DND-41 (cell line): ENCODE data around the gene EIF5B.

Experiments used
- ATAC-seq: fragments of 200-7000 bp; cut with Tn5 transposase; 3 replicates; pipeline ENCODE4 v1.9.1; 2021; ENCODE audit warnings: low read depth; ENCODE audit not compliant: insufficient read depth
- DNase-seq: peaks from one replicate; pipeline ENCODE4 v3.0.0-alpha.2; 2020
- H2AFZ ChIP-seq: 2 replicates; pipeline ENCODE4 v1.6.0; 2012; ENCODE audit warnings: low read depth, low read length
- H3K27ac ChIP-seq: 2 replicates; pipeline ENCODE4 v1.5.1; 2012; ENCODE audit warnings: low read length, inconsistent platforms
- H3K27me3 ChIP-seq: fragments of 200-600 bp; sonication (generic); 2 replicates; pipeline ENCODE4 v1.6.0; 2012; ENCODE audit warnings: low read length, mild to moderate bottlenecking, inconsistent platforms; ENCODE audit not compliant: insufficient read depth, poor library complexity
- H3K36me3 ChIP-seq: 2 replicates; pipeline ENCODE4 v1.5.1; 2012; ENCODE audit warnings: low read length, inconsistent platforms; ENCODE audit not compliant: insufficient read depth
- H3K4me1 ChIP-seq: 2 replicates; pipeline ENCODE4 v1.5.1; 2012; ENCODE audit warnings: mild to moderate bottlenecking, low read length; ENCODE audit not compliant: insufficient read depth
- H3K4me2 ChIP-seq: 2 replicates; pipeline ENCODE4 v1.6.0; 2012; ENCODE audit warnings: mild to moderate bottlenecking, moderate library complexity, low read length, inconsistent platforms; ENCODE audit not compliant: insufficient read depth
- H3K4me3 ChIP-seq, 2 experiments: fragments of 200-600 bp in 1 of 2; shearing (Covaris generic) in 1 of 2; 2 replicates each; pipeline ENCODE4 v1.5.1; 2012 to 2016; ENCODE audit warnings: inconsistent platforms in 2 of 2, low read length in 2 of 2, mild to moderate bottlenecking in 2 of 2, low read depth in 1 of 2, moderate library complexity in 1 of 2
- H3K79me2 ChIP-seq: 2 replicates; pipeline ENCODE4 v1.6.0; 2012; ENCODE audit warnings: low read length, inconsistent platforms; ENCODE audit not compliant: insufficient read depth
- H3K9ac ChIP-seq: 2 replicates; pipeline ENCODE4 v1.6.0; 2012; ENCODE audit warnings: low read depth, mild to moderate bottlenecking, inconsistent platforms, low read length, moderate library complexity
- H3K9me3 ChIP-seq: 2 replicates; pipeline ENCODE4 v1.5.1; 2012; ENCODE audit warnings: low read length, moderate library complexity, mild to moderate bottlenecking, inconsistent platforms; ENCODE audit not compliant: insufficient read depth, severe bottlenecking
- H4K20me1 ChIP-seq: 2 replicates; pipeline ENCODE4 v1.6.0; 2012; ENCODE audit warnings: low read length; ENCODE audit not compliant: insufficient read depth
- EZH2 ChIP-seq: IDR thresholded peaks from 3 replicates; pipeline ENCODE4 v1.6.1; 2012; ENCODE audit warnings: borderline replicate concordance, low read depth, mild to moderate bottlenecking, moderate library complexity, low read length, inconsistent platforms; ENCODE audit not compliant: severe bottlenecking
- TF ChIP-seq, protein P1 (sequence below): IDR thresholded peaks from 2 replicates; pipeline ENCODE4 v1.5.1; 2012; ENCODE audit warnings: borderline replicate concordance, low read length, moderate library complexity, mild to moderate bottlenecking; ENCODE audit not compliant: poor library complexity, severe bottlenecking; ENCODE audit errors: extremely low read depth

Gene EIF5B

DNA sequence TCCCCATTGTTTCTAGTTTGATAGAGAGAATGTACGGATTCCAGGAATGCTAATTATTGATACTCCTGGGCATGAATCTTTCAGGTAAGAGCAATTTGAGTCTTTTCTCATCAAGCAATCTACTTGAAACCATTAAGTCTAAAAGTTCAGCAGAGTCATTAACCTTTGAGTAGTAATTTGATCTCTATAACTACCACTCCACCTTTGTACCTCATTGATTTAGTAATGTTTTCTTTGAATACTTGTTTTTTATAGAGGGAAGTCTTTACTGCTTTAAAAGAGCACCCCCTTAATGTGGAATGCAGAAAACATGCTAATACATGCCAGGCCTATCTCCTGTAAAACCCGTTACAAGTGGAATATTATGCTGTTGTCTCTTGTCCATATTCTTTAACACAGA, 45.0 kb downstream of the EIF5B start:
- no peak overlapping the region for H3K4me3 ChIP-seq
- H3K36me3 ChIP-seq, result peaks cover 83% of the 10 kb centered on the region
- H4K20me1 ChIP-seq, result no peaks in the 10 kb centered on the region
- no peaks in the 10 kb centered on the region for H3K27me3 ChIP-seq
- no peaks in the 10 kb centered on the region for H3K9me3 ChIP-seq
- no peak overlapping the region for H2AFZ ChIP-seq
- DNase-seq, result no peak
- no peaks in the 10 kb centered on the region for H3K4me1 ChIP-seq
- H3K27ac ChIP-seq, result no peak overlapping the region
- ATAC-seq, result no peak
- no peak overlapping the region for H3K9ac ChIP-seq
- H3K4me2 ChIP-seq, result no peak overlapping the region
- H3K79me2 ChIP-seq, result no peaks in the 10 kb centered on the region
- TF ChIP-seq EZH2, result no peak
- TF ChIP-seq, protein P1, sequence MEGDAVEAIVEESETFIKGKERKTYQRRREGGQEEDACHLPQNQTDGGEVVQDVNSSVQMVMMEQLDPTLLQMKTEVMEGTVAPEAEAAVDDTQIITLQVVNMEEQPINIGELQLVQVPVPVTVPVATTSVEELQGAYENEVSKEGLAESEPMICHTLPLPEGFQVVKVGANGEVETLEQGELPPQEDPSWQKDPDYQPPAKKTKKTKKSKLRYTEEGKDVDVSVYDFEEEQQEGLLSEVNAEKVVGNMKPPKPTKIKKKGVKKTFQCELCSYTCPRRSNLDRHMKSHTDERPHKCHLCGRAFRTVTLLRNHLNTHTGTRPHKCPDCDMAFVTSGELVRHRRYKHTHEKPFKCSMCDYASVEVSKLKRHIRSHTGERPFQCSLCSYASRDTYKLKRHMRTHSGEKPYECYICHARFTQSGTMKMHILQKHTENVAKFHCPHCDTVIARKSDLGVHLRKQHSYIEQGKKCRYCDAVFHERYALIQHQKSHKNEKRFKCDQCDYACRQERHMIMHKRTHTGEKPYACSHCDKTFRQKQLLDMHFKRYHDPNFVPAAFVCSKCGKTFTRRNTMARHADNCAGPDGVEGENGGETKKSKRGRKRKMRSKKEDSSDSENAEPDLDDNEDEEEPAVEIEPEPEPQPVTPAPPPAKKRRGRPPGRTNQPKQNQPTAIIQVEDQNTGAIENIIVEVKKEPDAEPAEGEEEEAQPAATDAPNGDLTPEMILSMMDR, result no peak

DNA sequence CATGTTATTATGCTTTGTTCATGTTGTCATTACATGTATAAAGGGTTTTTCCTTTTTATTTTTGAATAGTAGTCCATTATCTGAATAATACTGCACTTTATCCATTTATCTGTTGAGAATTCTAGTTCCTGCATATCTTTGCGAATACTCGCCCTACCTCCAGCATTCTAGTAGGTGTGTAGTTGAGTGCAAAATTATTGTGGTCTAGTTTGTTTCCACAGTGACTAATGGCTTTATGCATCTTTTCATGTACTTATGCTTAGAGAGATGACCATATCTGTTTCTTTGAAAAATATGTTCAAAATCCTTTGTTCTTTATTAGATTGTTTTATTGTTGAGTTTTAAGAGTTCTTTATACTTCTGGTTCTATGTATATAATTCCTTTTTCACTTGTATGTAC, 48.8 kb downstream of the EIF5B start:
- peaks cover 63% of the 10 kb centered on the region for H3K36me3 ChIP-seq
- H3K27me3 ChIP-seq, result no peaks in the 10 kb centered on the region
- no peaks in the 10 kb centered on the region for H3K79me2 ChIP-seq
- DNase-seq (no peak), ATAC-seq (no peak)
- H3K4me1 ChIP-seq, result no peaks in the 10 kb centered on the region
- H3K27ac ChIP-seq, result no peak overlapping the region
- no peak overlapping the region for H3K4me2 ChIP-seq
- no peaks in the 10 kb centered on the region for H4K20me1 ChIP-seq
- no peak overlapping the region for H3K9ac ChIP-seq
- no peaks in the 10 kb centered on the region for H3K9me3 ChIP-seq
- no peak overlapping the region for H3K4me3 ChIP-seq
- no peak overlapping the region for H2AFZ ChIP-seq
- TF ChIP-seq, protein P1, result no peak
- no peak for TF ChIP-seq EZH2

DNA sequence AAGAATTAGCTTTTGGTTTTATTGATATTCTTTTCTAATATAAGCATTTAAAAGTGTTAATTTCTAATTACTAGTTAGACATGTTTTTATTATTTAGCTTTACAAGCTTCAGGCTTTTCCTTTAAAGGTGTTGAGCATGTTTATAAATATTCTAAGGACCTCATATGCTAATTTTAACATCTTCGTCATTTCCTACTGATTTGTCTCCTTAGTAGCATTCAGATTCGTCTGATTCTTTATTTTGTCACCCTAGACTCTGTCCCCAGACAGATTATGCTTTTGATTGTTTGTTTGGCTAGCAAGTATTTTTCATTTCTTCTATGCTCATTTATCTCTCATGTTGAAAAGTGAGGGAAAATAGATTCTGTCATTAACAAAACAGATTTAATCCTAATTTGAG, 51.7 kb downstream of the EIF5B start:
- Histone ChIP-seq H3K9me3 (no peaks in the 10 kb centered on the region), H3K4me1 (no peaks in the 10 kb centered on the region), H3K9ac (no peak overlapping the region), H3K79me2 (no peaks in the 10 kb centered on the region), H3K4me3 (no peak overlapping the region), H4K20me1 (no peaks in the 10 kb centered on the region), H2AFZ (no peak overlapping the region), H3K27ac (no peak overlapping the region), H3K4me2 (no peak overlapping the region), H3K27me3 (no peaks in the 10 kb centered on the region), H3K36me3 (peaks cover 64% of the 10 kb centered on the region)
- DNase-seq (no peak), ATAC-seq (no peak)
- TF ChIP-seq, protein P1, result no peak
- no peak for TF ChIP-seq EZH2

DNA sequence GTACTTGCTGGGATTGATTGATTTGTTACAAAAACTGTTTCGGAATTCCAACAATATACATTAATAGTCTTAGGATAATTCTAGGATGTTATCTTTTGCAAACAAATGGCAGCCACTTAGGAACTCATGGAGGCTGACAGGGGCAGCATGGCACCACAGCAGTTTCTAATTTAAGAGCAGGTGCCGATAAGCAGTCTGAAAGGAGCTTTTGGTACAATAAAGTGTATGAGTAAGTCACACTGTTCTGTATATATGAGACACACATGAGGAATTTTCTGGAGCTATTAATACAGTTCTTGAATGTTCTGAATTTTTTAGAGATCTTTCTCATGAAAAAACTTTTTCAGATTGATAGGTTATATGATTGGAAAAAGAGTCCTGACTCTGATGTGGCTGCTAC, 52.2 kb downstream of the EIF5B start:
- Histone ChIP-seq H3K9me3 (no peaks in the 10 kb centered on the region), H3K9ac (no peak overlapping the region), H3K4me2 (no peak overlapping the region), H4K20me1 (no peaks in the 10 kb centered on the region), H3K4me3 (no peak overlapping the region), H3K27me3 (no peaks in the 10 kb centered on the region), H3K4me1 (no peaks in the 10 kb centered on the region), H2AFZ (no peak overlapping the region), H3K79me2 (no peaks in the 10 kb centered on the region), H3K27ac (no peak overlapping the region), H3K36me3 (peaks cover 64% of the 10 kb centered on the region)
- DNase-seq (no peak), ATAC-seq (no peak)
- TF ChIP-seq, protein P1, result no peak
- no peak for TF ChIP-seq EZH2
